SU-DHL-6 (cell line): Measurements from ENCODE around the gene ZNF354B.
"Not testable (repeated sequence)": the region's sequence is repeated elsewhere in the genome, so short reads cannot be mapped to it uniquely, and the experiment has no call there.

ENCODE experiments used
- H2AFZ ChIP-seq: fragments of 200-600 bp; sonication (generic); 2 replicates; pipeline ENCODE4 v1.6.1; 2014; ENCODE audit warnings: low read depth, mild to moderate bottlenecking, moderate library complexity, mixed read lengths, antibody characterized with exemption, low read length; ENCODE audit not compliant: severe bottlenecking
- H3F3A ChIP-seq: fragments of 200-600 bp; shearing (Covaris generic); 2 replicates; pipeline ENCODE4 v1.6.0; 2016; ENCODE audit warnings: antibody characterized with exemption, mild to moderate bottlenecking; ENCODE audit not compliant: insufficient read depth
- H3K27ac ChIP-seq: fragments of 200-600 bp; sonication (generic); 2 replicates; pipeline ENCODE4 v1.5.1; 2016; ENCODE audit warnings: low read depth, mild to moderate bottlenecking, low read length, moderate library complexity, mixed read lengths
- H3K27me3 ChIP-seq: fragments of 200-600 bp; sonication (generic), shearing (Covaris generic); 2 replicates; pipeline ENCODE4 v1.6.0; 2014; ENCODE audit warnings: mild to moderate bottlenecking, low read length
- H3K36me3 ChIP-seq: fragments of 200-600 bp; sonication (generic); 2 replicates; pipeline ENCODE4 v1.6.1; 2014; ENCODE audit warnings: mild to moderate bottlenecking, low read length, mixed read lengths
- H3K4me2 ChIP-seq: fragments of 300-600, 200-600 bp; shearing (Covaris generic), sonication (generic); 2 replicates; pipeline ENCODE4 v1.6.0; 2014; ENCODE audit warnings: low read length, low read depth, mild to moderate bottlenecking; ENCODE audit not compliant: poor library complexity, severe bottlenecking
- H3K4me3 ChIP-seq: fragments of 200-600 bp; sonication (generic); 2 replicates; pipeline ENCODE4 v1.5.1; 2014; ENCODE audit warnings: antibody characterized with exemption, low read length, mild to moderate bottlenecking, mixed read lengths; ENCODE audit not compliant: insufficient read depth, poor library complexity, severe bottlenecking
- H3K79me2 ChIP-seq: fragments of 200-600 bp; sonication (generic); 2 replicates; pipeline ENCODE4 v1.6.1; 2014; ENCODE audit warnings: mild to moderate bottlenecking, low read length, moderate library complexity; ENCODE audit not compliant: insufficient read depth
- H3K9ac ChIP-seq: fragments of 200-600 bp; sonication (generic); 2 replicates; pipeline ENCODE4 v1.7.0; 2014; ENCODE audit warnings: mild to moderate bottlenecking, low read length
- H3K9me2 ChIP-seq: fragments of 200-600 bp; sonication (generic); replicated peaks from 2 replicates; pipeline ENCODE4 v1.6.1; 2014; ENCODE audit warnings: low read length; ENCODE audit not compliant: insufficient read depth
- H3K9me3 ChIP-seq: fragments of 200-600 bp; sonication (generic); 2 replicates; pipeline ENCODE4 v1.6.1; 2014; ENCODE audit warnings: low read length, mixed read lengths; ENCODE audit not compliant: insufficient read depth
- H4K20me1 ChIP-seq: fragments of 200-600 bp; sonication (generic); 2 replicates; pipeline ENCODE4 v1.6.1; 2014; ENCODE audit warnings: low read depth, mild to moderate bottlenecking, antibody characterized with exemption, low read length, moderate library complexity, mixed read lengths
- EZH2phosphoT487 ChIP-seq: fragments of 200-600 bp; sonication (generic), shearing (Covaris generic); conservative IDR thresholded peaks from 2 replicates; pipeline ENCODE4 v1.6.1; 2018; ENCODE audit warnings: mild to moderate bottlenecking, antibody characterized with exemption, low read length, moderate library complexity, mixed read lengths
- TF ChIP-seq, protein P1 (sequence below): fragments of 200-600 bp; sonication (generic); IDR thresholded peaks from one replicate; pipeline ENCODE4 v1.5.1; 2017; ENCODE audit warnings: antibody characterized with exemption, mild to moderate bottlenecking, low read length, moderate library complexity; ENCODE audit not compliant: insufficient read depth, poor library complexity, severe bottlenecking

The ZNF354B gene

DNA sequence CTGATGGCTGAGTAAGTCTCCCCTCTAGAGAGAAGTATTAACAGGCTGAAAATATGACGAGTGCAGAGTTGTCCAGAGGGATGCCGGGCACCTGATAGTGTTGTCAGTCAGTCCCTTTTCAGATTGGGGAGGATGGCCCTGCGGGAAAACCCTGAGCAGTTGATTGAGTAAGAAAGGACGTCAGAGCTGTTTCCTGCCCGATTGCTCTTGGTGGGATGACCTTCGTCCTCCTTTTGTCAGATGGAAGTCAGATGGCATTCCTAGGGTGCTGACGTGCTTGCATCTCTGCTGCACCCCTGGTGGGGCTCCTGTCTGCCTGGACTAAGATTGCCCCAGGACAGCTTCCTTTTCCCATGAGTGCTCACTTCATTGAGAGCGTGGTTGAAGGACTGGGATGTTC, 9.8 kb downstream of the ZNF354B start:
- Histone ChIP-seq H4K20me1 (no peaks in the 10 kb centered on the region), H3F3A (no peaks in the 10 kb centered on the region), H3K9me3 (no peaks in the 10 kb centered on the region), H3K4me2 (no peak overlapping the region), H3K4me3 (no peak overlapping the region), H3K9me2 (no peaks in the 10 kb centered on the region), H2AFZ (no peak overlapping the region), H3K27ac (no peak overlapping the region), H3K79me2 (no peaks in the 10 kb centered on the region), H3K36me3 (no peaks in the 10 kb centered on the region), H3K9ac (no peak overlapping the region), H3K27me3 (no peaks in the 10 kb centered on the region)
- TF ChIP-seq, protein P1, sequence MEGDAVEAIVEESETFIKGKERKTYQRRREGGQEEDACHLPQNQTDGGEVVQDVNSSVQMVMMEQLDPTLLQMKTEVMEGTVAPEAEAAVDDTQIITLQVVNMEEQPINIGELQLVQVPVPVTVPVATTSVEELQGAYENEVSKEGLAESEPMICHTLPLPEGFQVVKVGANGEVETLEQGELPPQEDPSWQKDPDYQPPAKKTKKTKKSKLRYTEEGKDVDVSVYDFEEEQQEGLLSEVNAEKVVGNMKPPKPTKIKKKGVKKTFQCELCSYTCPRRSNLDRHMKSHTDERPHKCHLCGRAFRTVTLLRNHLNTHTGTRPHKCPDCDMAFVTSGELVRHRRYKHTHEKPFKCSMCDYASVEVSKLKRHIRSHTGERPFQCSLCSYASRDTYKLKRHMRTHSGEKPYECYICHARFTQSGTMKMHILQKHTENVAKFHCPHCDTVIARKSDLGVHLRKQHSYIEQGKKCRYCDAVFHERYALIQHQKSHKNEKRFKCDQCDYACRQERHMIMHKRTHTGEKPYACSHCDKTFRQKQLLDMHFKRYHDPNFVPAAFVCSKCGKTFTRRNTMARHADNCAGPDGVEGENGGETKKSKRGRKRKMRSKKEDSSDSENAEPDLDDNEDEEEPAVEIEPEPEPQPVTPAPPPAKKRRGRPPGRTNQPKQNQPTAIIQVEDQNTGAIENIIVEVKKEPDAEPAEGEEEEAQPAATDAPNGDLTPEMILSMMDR: no peak
- TF ChIP-seq EZH2phosphoT487: no peak

DNA sequence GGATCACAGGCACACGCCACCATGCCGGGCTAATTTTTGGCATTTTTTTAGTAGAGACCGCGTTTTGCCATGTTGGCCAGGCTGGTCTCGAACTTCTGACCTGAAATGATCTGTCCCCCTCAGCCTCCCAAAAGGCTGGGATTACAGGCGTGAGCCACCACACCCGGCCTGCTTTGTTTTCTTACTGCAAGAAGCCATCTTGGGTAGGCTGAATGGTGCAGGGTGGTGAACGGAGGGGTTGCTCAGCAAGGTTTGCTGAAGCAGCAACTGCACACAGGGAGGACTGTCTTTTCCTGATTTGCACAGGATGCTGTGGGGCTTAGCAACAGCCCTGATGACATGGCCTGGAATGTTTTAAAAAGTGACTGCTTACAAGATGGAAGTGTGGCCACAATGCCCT, 10.7 kb downstream of the ZNF354B start:
- no peaks in the 10 kb centered on the region for H3K36me3 ChIP-seq
- H3K4me3 ChIP-seq: no peak overlapping the region
- no peaks in the 10 kb centered on the region for H4K20me1 ChIP-seq
- no peaks in the 10 kb centered on the region for H3K27me3 ChIP-seq
- no peak for TF ChIP-seq EZH2phosphoT487
- TF ChIP-seq, protein P1: no peak
- H3K27ac ChIP-seq: no peak overlapping the region
- no peaks in the 10 kb centered on the region for H3K79me2 ChIP-seq
- no peak overlapping the region for H3K4me2 ChIP-seq
- no peaks in the 10 kb centered on the region for H3K9me2 ChIP-seq
- H2AFZ ChIP-seq: no peak overlapping the region
- no peak overlapping the region for H3K9ac ChIP-seq
- no peaks in the 10 kb centered on the region for H3F3A ChIP-seq
- no peaks in the 10 kb centered on the region for H3K9me3 ChIP-seq

DNA sequence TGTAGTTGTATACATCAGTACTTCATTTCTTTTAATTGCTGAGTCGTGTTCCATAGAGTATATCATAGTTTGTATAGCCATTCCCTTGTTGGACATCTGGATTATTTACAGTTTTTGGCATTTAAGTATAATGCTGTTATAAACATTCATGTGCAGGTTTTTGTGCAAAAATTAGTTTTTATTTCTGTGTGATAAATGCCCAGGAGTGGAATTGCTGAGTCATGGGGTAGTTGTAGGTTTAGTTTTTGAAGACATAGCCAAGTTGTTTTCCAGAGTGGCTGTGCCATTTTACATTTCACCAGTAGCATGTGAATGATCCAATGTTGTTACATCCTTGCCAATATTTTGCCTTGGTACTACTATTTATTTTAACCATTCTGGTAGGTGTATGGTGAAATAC, 12.5 kb downstream of the ZNF354B start:
- H3F3A ChIP-seq: no peaks in the 10 kb centered on the region
- TF ChIP-seq EZH2phosphoT487: no peak
- TF ChIP-seq, protein P1: no peak
- H3K4me2 ChIP-seq: no peak overlapping the region
- H2AFZ ChIP-seq: no peak overlapping the region
- no peaks in the 10 kb centered on the region for H3K9me3 ChIP-seq
- H3K79me2 ChIP-seq: no peaks in the 10 kb centered on the region
- H3K27ac ChIP-seq: no peak overlapping the region
- H3K36me3 ChIP-seq: no peaks in the 10 kb centered on the region
- no peak overlapping the region for H3K9ac ChIP-seq
- H4K20me1 ChIP-seq: no peaks in the 10 kb centered on the region
- no peaks in the 10 kb centered on the region for H3K9me2 ChIP-seq
- H3K27me3 ChIP-seq: no peaks in the 10 kb centered on the region
- no peak overlapping the region for H3K4me3 ChIP-seq

DNA sequence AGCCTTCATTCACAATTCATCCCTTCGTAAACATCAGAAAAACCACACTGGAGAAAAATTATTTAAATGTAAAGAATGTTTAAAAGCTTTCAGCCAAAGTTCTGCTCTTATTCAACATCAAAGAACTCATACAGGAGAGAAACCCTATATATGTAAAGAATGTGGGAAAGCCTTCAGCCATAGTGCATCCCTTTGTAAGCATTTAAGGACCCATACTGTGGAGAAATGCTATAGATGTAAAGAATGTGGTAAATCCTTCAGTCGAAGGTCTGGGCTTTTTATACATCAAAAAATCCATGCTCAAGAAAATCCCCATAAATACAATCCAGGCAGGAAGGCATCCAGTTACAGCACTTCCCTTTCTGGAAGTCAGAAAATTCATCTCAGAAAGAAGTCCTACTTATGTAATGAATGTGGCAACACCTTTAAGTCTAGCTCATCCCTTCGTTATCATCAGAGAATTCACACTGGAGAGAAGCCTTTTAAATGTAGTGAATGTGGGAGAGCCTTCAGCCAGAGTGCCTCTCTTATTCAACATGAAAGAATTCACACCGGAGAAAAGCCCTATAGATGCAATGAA, 23.5 kb downstream of the ZNF354B start:
- H3F3A ChIP-seq, H3K9ac ChIP-seq, H3K4me3 ChIP-seq, H2AFZ ChIP-seq, H3K9me2 ChIP-seq, H3K27ac ChIP-seq, H4K20me1 ChIP-seq, H3K27me3 ChIP-seq, H3K79me2 ChIP-seq, H3K4me2 ChIP-seq: not testable (repeated sequence)
- H3K9me3 ChIP-seq: peaks cover 23% of the 10 kb centered on the region; the same call in 1 of the 2 replicates
- peaks cover 34% of the 10 kb centered on the region for H3K36me3 ChIP-seq
